ENCODE results near the gene POT1.
"Not testable (repeated sequence)": the region's sequence is repeated elsewhere in the genome, so short reads cannot be mapped to it uniquely, and the experiment has no call there.

POT1 gene, protein sequence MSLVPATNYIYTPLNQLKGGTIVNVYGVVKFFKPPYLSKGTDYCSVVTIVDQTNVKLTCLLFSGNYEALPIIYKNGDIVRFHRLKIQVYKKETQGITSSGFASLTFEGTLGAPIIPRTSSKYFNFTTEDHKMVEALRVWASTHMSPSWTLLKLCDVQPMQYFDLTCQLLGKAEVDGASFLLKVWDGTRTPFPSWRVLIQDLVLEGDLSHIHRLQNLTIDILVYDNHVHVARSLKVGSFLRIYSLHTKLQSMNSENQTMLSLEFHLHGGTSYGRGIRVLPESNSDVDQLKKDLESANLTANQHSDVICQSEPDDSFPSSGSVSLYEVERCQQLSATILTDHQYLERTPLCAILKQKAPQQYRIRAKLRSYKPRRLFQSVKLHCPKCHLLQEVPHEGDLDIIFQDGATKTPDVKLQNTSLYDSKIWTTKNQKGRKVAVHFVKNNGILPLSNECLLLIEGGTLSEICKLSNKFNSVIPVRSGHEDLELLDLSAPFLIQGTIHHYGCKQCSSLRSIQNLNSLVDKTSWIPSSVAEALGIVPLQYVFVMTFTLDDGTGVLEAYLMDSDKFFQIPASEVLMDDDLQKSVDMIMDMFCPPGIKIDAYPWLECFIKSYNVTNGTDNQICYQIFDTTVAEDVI

DNA sequence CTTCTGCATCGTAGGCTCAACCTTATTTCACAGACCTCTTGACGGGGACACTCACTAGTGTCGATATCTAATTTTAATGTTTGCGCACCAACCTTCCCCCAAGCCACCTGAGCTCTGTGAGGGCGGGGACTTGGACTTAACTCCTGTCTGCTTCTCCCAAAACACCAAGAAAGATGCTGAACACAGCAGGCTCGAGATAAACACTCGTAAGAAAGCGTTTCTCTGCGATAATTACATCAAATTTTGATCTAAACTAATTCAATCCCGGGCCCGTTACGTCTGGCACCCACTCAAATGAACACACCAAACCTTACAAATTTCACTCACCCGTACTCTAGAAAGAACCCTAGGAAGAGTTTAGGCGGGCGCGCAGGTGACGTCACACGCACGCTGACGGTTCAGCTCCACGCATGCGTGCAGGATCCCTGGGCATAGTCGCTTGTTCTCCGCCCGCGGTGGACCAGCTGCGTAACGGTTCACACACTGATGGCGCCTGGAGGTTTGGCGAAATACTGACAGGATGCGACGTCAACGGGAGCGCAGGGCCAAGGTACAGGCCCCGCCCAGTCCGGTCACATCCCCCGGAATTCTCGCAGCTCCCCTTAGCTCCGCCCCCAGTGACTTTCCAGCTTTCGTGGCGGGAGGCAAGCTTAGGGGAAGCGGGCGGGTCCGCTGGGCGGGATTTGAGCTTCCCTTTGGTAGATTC, at the start of gene POT1:
POT1 (minus strand) TSS at position 359 of the 706 bp plus-strand sequence. CDS start 32,652 bp downstream, outside the sequence.
- peak; percentile 99 for DNase-seq

DNA sequence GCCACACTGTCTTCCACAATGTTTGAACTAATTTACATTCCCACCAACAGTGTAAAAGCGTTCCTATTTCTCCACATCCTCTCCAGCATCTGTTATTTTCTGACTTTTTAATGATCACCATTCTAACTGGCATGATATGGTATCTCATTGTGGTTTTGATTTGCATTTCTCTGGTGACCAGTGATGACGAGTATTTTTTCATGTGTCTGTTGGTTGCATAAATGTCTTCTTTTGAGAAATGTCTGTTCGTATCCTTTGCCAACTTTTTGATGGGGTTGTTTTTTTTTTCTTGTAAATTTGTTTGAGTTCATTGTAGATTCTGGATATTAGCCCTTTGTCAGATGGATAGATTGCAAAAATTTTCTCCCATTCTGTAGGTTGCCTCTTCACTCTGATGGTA, 45.5 kb upstream of the POT1 start:
- not testable (repeated sequence) for DNase-seq

DNA sequence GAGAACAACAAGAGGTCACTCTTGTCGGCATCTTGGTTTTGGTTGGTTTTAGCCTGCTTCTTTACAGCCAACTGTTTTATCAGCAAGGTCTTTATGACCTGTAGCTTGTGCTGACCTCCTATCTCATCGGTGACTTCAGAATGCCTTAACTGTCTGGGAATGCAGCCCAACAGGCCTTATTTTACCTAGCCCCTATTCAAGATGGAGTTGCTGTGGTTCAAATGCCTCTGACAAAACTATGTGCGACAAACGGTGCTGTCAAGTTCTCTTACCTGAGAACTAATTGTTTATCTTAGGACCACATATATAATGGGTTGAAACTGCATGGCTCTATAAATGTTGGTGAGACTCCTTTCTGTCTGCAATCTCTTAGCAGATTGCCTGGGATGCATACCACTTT, 35.9 kb upstream of the POT1 start:
- no peak for DNase-seq

DNA sequence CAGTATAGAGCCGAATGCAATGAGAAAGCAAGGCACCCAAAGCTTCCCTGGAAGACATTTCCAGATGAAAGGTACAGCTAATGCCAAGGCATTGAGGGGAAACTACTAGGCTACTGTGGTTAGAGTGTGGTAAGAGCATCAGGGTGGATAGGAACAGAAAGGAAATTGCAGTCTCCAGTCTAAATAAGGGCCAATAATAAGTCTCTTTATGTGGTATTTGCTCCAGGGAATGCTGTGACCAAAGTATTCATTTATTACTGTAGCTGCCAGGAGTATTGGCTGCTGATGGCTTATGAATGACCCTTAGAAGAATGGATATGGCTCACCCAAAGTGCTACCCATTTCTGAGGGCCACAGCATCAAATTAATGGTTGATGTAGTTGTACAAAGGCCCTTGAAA, 30.1 kb upstream of the POT1 start:
- no peak for DNase-seq

DNA sequence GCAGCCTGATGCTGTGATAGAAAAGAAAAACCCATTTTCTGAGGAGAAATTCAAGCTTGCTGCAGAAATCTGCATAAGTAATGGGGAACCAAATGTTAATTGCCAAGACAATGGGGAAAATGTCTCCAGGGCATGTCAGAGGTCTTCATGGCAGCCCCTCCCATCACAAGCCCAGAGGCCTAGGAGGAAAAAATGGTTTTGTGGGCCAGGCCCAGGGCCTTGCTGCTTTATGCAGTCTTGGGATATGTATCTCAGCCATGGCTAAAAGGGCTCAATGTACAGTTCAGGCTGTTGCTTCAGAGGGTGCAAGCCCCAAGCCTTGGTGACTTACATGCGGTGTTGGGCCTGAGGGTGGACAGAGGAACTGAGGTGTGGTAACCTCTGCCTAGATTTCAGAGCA, 28.3 kb upstream of the POT1 start:
- not testable (repeated sequence) for DNase-seq

DNA sequence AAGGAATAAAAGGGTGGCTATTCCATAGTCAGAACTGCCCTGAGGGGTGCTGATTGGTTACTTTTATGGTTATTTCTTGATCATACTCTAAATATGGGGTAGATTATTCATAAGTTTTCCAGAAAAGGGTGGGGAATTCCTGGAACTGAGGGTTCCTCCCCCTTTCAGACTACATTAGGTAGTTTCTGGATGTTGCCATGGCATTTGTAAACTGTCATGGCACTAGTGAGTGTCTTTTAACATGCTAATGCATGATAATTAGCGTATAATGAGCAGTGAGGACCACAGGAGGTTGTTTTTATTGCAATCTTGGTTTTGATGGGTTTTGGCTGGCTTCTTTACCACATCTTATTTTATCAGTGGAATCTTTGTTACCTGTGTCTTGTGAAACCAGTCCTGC, 26.5 kb upstream of the POT1 start:
- no peak for DNase-seq

DNA sequence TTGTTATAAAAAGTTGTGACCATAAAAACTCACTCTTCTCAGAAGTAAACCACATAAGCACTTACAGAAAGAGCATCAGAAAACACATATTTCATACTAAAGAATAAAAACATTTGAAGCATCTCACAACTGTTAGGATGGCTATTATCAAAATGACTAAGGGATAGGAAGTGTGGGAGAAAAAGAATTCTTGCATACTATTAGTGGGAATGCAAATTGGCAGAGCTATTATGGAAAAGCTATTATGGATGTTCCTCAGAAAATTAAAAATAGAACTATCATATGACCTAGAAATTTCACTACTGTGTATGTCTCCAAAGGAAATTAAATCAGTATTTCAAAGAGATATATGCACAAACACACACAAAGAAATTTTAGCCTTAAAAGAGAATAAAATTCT, 25.2 kb upstream of the POT1 start:
- DNase-seq, result no peak

DNA sequence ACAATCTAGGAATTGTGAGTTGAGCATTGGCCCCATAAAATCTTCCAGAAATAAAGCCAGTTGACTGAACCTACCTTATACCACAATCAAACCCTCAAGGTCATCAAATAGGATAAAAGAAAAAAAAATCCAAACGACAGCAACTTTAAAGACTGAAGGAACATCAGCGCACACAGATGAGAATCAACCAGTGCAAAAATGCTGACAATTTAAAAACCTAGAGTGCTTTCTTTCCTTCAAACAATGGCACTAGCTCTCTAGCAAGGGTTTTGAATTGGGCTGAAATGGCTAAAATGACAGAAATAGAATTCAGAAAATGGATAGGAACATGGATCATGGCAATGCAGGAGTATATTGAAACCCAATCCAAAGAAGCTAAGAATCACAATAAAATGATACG, 16.1 kb upstream of the POT1 start:
- DNase-seq, result no peak

DNA sequence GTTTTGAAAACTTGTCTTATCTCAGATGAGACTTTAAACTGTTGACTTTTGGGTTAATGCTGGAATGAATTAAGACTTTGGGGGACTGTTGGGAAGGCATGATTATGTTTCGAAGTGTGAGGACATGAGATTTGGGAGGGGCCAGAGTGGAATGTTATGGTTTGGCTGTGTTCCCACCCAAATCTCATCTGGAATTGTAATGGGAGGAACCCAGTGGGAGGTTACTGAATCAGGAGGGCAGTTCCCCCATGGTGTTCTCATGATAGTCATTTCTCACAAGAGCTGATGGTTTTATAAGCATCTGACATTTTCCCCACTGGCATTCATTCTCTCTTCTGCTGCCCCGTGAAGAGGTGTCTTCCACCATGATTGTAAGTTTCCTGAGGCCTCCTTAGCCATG, 13.8 kb upstream of the POT1 start:
- peak; percentile 1 for DNase-seq

DNA sequence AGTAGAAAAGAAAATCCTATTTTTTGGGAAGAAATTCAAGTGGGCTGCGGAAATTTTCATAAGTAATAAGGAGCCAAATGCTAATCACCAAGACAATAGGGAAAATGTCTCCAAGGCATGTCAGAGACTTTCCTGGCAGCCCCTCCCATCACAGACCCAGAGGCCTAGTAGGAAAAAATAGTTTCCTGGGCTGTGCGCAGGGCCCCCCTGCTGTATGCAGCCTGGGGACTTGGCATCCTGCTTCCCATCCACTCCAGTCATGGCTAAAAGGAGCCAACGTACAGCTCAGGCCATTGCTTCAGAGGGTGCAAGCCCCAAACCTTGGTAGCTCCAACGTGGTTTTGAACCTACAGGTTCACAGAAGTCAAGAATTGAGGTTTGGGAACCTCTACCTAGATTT, 12.8 kb upstream of the POT1 start:
- no peak for DNase-seq

DNA sequence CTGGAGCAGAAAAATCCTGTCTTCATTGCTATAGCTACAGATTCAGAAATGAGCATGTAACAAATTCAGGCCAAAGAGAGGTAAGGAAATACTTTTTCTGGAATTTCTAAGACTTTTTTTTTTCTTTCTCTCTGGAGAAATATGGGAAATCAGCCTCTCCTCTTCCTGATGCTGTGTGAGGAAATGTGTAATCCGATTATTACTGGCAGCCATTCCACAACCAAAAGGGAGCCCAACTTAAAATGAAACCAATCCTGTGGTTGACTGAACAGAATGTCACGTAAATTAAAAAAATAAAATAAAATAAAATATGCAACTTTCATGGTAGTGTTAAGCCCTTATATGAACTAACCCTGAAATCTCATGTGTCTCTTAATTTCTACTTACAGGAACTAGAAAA, 10.7 kb upstream of the POT1 start:
- DNase-seq, result no peak

DNA sequence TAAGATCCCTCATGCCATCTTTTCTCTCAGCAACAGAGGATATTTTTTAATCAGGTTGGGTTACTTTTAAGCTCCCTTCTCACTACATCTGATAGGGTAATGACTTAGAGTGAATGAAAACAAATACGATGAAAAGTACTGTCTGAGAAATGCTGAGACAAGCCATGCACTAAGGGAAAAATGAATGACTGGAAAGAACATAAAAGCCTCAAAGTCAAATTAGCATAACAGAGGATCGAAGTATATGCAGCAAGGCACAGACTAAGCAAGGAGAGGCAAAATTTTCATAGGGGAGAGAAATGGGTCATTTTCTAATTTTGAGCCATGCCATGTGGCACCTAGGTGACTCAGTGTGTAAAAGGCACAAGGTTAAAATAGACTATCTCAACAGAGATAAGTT, 8.5 kb upstream of the POT1 start:
- no peak for DNase-seq

DNA sequence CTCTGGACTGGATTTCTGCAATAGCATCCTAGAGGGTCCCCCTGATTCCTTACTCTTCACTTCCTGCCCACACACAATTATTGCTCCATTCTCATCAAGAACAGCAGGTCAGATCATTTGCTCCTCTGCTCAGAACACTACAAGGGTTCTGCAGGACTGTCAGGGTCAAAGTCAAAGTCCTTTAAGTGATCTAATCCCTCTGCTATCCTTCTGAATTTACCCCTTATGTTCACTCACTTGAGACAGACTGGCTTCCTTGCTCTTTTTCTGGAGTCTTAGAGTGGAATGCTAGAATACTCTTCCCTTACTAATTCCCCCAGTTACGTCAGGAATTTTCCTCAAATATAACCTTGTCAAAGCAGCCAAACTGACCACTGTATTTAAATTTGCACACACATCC, 7.5 kb upstream of the POT1 start:
- DNase-seq, result no peak

DNA sequence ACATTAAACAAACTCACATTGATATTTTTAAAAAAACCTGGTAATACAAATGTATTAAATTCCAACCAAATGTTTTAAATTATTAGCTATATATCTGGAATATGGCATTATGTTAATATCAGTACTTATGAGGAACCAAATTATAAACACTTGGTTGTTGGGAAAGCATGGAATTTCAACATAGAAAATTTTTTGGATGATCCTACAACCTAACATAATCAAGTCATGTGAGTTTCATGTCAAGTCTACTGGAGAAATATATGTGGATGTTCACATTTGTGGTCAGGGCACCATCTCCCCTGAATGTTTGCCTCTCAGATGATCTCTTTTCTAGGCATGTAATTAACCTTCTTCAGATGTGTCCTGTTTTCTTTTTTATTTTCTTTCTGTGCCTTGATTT, 5.2 kb upstream of the POT1 start:
- no peak for DNase-seq

DNA sequence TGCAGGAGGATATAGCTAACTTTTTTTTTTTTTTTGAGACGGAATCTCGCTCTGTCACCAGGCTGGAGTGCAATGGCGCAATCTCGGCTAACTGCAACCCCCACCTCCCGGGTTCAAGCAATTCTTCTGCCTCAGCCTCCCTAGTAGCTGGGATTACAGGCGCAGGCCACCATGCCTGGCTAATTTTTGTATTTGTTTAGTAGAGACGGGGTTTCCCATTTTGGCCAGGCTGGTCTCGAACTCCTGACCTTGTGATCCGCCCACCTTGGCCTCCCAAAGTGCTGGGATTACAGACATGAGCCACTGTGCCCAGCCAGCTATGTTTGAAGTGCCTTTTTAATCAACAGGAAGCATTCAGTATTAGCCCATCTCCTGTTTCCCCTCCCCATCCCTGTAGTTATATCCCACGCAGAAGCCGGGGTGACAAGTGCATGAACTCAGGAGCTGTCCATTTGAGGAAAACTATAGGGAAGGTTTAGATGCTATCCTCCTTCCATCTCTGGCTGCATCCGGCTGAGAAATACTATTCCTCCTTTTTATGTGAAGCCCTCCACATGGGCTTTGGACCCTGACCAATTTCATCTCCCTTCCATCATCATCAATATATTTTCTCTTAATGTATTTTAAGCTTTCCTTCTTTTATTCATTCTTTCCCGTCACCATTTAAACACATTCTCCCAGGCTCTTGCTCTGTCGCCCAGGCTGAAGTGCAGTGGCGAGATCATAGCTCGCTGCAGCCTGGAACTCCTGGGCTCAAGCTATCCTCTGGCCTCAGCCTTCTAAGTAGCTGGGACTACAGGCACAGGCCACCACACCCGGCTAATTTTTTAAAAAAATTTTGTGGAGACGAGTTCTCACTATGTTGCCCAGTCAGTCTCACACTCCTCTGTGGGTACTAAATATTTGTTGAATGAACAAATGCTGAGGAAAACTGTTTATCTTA, 1.3 kb upstream of the POT1 start:
- DNase-seq, result no peak

DNA sequence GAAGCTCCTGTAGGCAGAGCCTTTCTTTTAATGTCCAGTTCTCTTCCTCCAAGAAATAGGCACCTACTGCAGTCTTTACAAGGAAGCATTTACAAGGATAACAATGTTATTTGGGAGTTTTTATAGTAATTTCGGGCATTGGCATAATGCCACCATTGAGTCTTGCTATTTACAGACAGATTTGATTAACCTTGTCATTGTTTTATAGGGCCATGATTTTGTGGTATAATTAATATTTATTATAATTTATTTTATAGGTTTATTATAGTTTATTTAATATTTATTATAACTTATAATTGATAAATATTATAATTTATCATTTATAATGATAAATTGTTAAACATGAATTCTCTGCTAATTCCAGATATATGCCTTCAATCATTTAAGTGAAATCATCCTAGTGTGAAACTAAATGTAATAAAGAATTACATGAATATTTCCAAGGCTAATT, 573 bp upstream of the POT1 start:
- no peak for DNase-seq

DNA sequence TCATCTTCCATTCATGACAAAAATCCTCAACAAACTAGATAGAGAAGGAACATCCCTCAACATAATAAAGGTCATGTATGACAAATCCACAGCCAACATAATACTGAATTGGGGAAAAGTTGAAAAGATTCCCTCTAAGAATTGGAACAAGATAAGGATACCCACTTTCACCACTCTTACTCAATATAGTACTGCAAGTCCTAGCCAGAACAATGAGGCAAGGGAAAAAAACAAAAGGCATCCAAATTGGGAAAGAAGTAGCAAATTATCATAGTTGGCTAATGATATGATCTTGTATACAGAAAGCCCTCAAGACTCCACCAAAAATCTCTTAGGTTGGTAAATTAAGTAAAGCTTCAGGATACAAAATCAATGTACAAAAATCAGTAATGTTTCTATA, 4.7 kb downstream of the POT1 start:
- DNase-seq, result no peak

DNA sequence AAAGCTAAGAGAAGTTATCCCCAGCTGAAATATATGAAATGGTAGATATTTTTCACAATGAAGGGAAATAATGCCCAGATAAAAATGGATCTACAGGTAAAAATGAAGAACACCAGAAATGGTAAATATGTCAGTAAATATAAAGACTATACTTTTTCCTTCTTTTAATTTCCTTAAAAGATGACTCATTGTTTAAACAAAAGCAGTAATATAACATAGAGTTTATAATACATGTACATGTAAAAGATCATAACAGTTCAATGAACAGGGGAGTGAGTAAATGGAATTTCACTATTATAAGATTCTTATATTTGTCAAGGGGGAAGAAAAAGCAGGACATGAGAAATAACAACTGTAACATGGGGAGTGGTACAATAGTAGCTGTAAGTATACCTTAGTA, 7.4 kb downstream of the POT1 start:
- DNase-seq, result no peak

DNA sequence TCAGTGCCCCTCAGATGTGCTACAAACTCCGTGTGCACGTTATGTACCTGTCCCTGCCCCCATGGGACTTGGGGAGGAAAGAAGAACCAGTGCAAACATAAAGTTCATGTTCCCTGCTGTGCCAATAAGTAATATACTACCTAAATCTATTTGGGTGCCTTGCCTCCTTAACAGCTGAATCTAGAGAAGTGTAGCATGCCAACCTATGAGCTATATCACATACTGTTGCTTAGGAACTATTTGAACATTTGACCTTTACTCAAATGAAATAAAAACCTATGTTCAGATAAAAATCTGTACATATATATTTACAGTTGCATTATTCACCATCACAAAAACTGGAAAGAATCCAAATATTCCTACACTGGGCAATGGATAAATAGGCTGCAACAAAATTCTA, 9.8 kb downstream of the POT1 start:
- no peak for DNase-seq

DNA sequence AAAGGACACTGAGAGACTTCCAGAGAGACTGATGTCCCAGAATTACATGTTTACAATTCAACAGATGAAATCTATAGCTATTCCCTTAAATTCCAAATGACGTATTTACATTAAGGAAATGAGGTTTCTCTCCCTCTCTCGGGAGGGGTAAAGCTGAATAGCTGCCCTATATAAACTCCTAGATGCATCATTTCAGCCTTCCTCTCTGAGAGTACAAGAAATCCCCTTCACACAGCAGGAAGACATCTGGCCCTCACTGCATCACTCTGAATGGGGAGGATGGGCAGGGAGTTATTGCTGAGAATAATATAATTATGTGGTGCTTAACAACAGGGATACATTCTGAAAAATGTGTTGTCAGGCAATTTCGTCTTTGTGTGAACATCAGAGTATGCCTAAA, 11.0 kb downstream of the POT1 start:
- DNase-seq, result no peak

DNA sequence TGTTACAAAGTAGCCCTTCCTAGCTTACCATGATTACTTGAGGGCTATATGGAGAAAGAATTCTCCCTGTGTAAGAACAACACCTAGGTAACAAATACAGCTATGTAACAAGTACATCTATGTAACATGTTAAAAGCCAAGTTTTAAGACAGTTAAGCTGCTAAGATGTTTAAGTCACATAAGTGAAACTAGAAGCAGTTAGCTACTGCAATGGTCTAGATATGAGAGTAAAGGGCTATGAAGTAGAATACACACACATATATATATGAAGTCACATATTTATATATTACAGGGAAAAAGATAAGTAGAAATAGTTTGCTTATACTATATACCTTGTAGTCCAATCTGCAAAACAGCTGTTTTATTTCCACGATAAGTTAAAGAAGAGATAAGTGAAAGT, 14.4 kb downstream of the POT1 start:
- DNase-seq, result no peak

DNA sequence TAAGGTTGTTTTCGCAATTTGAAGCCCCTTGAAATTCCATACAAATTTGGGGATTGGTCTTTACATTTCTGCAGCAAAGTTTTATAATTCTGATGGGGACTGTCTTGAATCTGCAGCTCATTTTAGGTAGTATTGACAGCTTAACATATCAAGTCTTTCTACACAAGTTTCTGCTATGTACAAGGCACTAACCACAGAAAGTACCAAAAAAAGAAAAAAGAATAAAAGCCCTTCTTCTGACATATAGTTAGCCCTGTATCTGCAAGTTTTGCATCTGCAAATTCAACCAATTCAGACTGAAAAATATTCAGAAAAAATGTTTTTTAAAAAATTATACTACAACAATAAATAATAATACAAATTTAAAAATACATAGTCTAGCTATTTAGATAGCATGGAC, 15.3 kb downstream of the POT1 start:
- DNase-seq, result no peak

DNA sequence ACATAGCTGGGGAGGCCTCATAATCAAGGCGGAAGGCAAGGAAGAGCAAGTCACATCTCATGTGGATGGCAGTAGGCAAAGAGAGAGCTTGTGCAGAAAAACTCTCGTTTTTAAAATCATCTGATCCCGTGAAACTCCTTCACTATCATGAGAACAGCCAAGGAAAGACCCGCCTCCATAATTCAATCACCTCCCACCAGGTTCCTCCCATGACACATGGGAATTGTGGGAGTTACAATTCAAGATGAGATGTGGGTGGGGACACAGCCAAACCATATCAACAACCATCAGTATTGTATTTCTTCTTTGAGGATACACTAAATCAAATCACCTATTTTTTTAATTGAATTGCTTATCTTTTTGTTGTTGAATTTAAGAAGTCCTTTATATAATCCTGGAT, 16.7 kb downstream of the POT1 start:
- no peak for DNase-seq
